H9 (cell line): ENCODE data around the gene PTPRS. TPM values are rescaled to one million over a fixed set of nuclear protein-coding genes. Genes with fewer than 3 reads are reported as not detected.

Source experiments
- DNase-seq: peaks from one replicate; pipeline ENCODE4 v3.0.0-alpha.2; 2017
- H2AFZ ChIP-seq: one replicate; pipeline ENCODE4 v1.6.1; 2013; ENCODE audit warnings: mild to moderate bottlenecking, low read length, control low read depth, moderate library complexity
- H2AK5ac ChIP-seq: 2 replicates; pipeline ENCODE4 v1.6.1; 2013; ENCODE audit warnings: low read length, control low read depth, mixed read lengths; ENCODE audit not compliant: insufficient read length
- H2BK120ac ChIP-seq: one replicate; pipeline ENCODE4 v1.6.1; 2013; ENCODE audit warnings: low read depth, mild to moderate bottlenecking, low read length, control low read depth, inconsistent platforms; ENCODE audit not compliant: poor library complexity, severe bottlenecking
- H2BK12ac ChIP-seq: 2 replicates; pipeline ENCODE4 v1.6.1; 2013; ENCODE audit warnings: low read length, control low read depth, mixed read lengths, low read depth; ENCODE audit not compliant: insufficient read length
- H2BK15ac ChIP-seq: 2 replicates; pipeline ENCODE4 v1.6.1; 2013; ENCODE audit warnings: low read depth, low read length, control low read depth
- H2BK20ac ChIP-seq: one replicate; pipeline ENCODE4 v1.6.1; 2013; ENCODE audit warnings: low read depth, mild to moderate bottlenecking, low read length, control low read depth, inconsistent platforms; ENCODE audit not compliant: poor library complexity, severe bottlenecking
- H2BK5ac ChIP-seq: 2 replicates; pipeline ENCODE4 v1.6.1; 2013; ENCODE audit warnings: low read length, control low read depth, mixed read lengths; ENCODE audit not compliant: insufficient read length
- H3K14ac ChIP-seq: 2 replicates; pipeline ENCODE4 v1.6.1; 2013; ENCODE audit warnings: low read length, control low read depth; ENCODE audit not compliant: insufficient read depth
- H3K18ac ChIP-seq: 2 replicates; pipeline ENCODE4 v1.6.1; 2013; ENCODE audit warnings: low read depth, mild to moderate bottlenecking, mixed read lengths, low read length, control low read depth; ENCODE audit not compliant: insufficient read length
- H3K23ac ChIP-seq: 2 replicates; pipeline ENCODE4 v1.6.1; 2013; ENCODE audit warnings: low read length, control low read depth, mixed read lengths, low read depth; ENCODE audit not compliant: insufficient read length
- H3K23me2 ChIP-seq: 2 replicates; pipeline ENCODE4 v1.6.1; 2013; ENCODE audit warnings: low read depth, mild to moderate bottlenecking, mixed read lengths, low read length, control low read depth; ENCODE audit not compliant: insufficient read length, poor library complexity, severe bottlenecking
- H3K27ac ChIP-seq: 2 replicates; pipeline ENCODE4 v1.5.1; 2013; ENCODE audit warnings: low read length, control low read depth, mixed read lengths, low read depth; ENCODE audit not compliant: insufficient read length
- H3K27me3 ChIP-seq: 2 replicates; pipeline ENCODE4 v1.6.1; 2013; ENCODE audit warnings: low read length, control low read depth, inconsistent platforms; ENCODE audit not compliant: insufficient read depth
- H3K4ac ChIP-seq: 2 replicates; pipeline ENCODE4 v1.6.1; 2013; ENCODE audit warnings: low read depth, mild to moderate bottlenecking, control low read depth, inconsistent platforms, low read length, moderate library complexity
- H3K4me1 ChIP-seq: 2 replicates; pipeline ENCODE4 v1.6.1; 2013; ENCODE audit warnings: low read length, control low read depth, inconsistent platforms; ENCODE audit not compliant: insufficient read depth
- H3K4me2 ChIP-seq: 2 replicates; pipeline ENCODE4 v1.6.1; 2013; ENCODE audit warnings: low read length, control low read depth, mixed read lengths; ENCODE audit not compliant: insufficient read length, insufficient read depth
- H3K56ac ChIP-seq: 2 replicates; pipeline ENCODE4 v1.6.1; 2013; ENCODE audit warnings: low read depth, mild to moderate bottlenecking, mixed read lengths, low read length, control low read depth; ENCODE audit not compliant: insufficient read length
- H3K79me1 ChIP-seq: 2 replicates; pipeline ENCODE4 v1.6.1; 2013; ENCODE audit warnings: low read depth, mild to moderate bottlenecking, moderate library complexity, low read length, control low read depth, inconsistent platforms; ENCODE audit not compliant: insufficient read depth, poor library complexity, severe bottlenecking
- H3K79me2 ChIP-seq: 2 replicates; pipeline ENCODE4 v1.6.1; 2013; ENCODE audit warnings: low read length, control low read depth, inconsistent platforms; ENCODE audit not compliant: insufficient read depth
- H3K9ac ChIP-seq: 2 replicates; pipeline ENCODE4 v1.6.1; 2013; ENCODE audit warnings: low read length, control low read depth, mixed read lengths; ENCODE audit not compliant: insufficient read length; ENCODE audit errors: extremely low read depth
- H3K9me3 ChIP-seq: one replicate; pipeline ENCODE4 v1.6.1; 2013; ENCODE audit warnings: low read depth, low read length, inconsistent platforms; ENCODE audit not compliant: control insufficient read depth
- H3T11ph ChIP-seq: one replicate; pipeline ENCODE4 v1.6.1; 2013; ENCODE audit warnings: mild to moderate bottlenecking, low read length, control low read depth, inconsistent platforms
- H4K20me1 ChIP-seq: one replicate; pipeline ENCODE4 v1.6.1; 2013; ENCODE audit not compliant: control insufficient read depth, insufficient read length, insufficient read depth
- H4K5ac ChIP-seq: 2 replicates; pipeline ENCODE4 v1.6.1; 2013; ENCODE audit warnings: low read depth, mild to moderate bottlenecking, mixed read lengths, low read length, control low read depth; ENCODE audit not compliant: insufficient read length
- H4K8ac ChIP-seq: replicated peaks from 2 replicates; pipeline ENCODE4 v1.6.1; 2013; ENCODE audit warnings: low read length, control low read depth, mixed read lengths, low read depth; ENCODE audit not compliant: insufficient read length
- H4K91ac ChIP-seq: 2 replicates; pipeline ENCODE4 v1.6.1; 2013; ENCODE audit warnings: low read depth, mild to moderate bottlenecking, moderate library complexity, mixed read lengths, low read length, control low read depth; ENCODE audit not compliant: insufficient read length
- H3K27ac Mint-ChIP-seq, 3 experiments: 2 replicates in 2 of 3; 3 replicates in 1 of 3; pipeline ENCODE4 v1.8.0; 2020 to 2021; ENCODE audit warnings: mixed read lengths in 3 of 3, mild to moderate bottlenecking in 1 of 3, moderate library complexity in 1 of 3
- H3K27me3 Mint-ChIP-seq: 2 replicates; pipeline ENCODE4 v1.8.0; 2021; ENCODE audit warnings: low read depth, mild to moderate bottlenecking, moderate library complexity, mixed read lengths
- H3K36me3 Mint-ChIP-seq, 3 experiments: 2 replicates in 2 of 3; 3 replicates in 1 of 3; pipeline ENCODE4 v1.8.0; 2020 to 2021; ENCODE audit warnings: low read depth in 3 of 3, mixed read lengths in 3 of 3; ENCODE audit not compliant: insufficient read depth in 1 of 3
- H3K4me1 Mint-ChIP-seq, 2 experiments: 2 replicates each; pipeline ENCODE4 v1.8.0; 2020; ENCODE audit warnings: mixed read lengths in 2 of 2
- H3K4me3 Mint-ChIP-seq, 2 experiments: 2 replicates in 1 of 2; 3 replicates in 1 of 2; pipeline ENCODE4 v1.8.0; 2020 to 2021; ENCODE audit warnings: mild to moderate bottlenecking in 2 of 2, mixed read lengths in 2 of 2, moderate library complexity in 1 of 2
- H3K9me3 Mint-ChIP-seq, 2 experiments: 2 replicates in 1 of 2; 3 replicates in 1 of 2; pipeline ENCODE4 v1.8.0; 2020; ENCODE audit warnings: mild to moderate bottlenecking in 2 of 2, mixed read lengths in 2 of 2, moderate library complexity in 1 of 2
- CTCF ChIP-seq: fragments of 200-600 bp; sonication (generic); conservative IDR thresholded peaks from 3 replicates; pipeline ENCODE4 v1.8.0; 2021; ENCODE audit warnings: antibody characterized with exemption, mild to moderate bottlenecking
- WGBS: extraction: QIAGEN DNeasy Blood & Tissue Kit; methylation state at CpG from one replicate; pipeline ENCODE4 v1.1.7; 2013; ENCODE audit warnings: missing lambda C conversion rate, low lambda C conversion rate, mixed read lengths; ENCODE audit not compliant: insufficient read length; ENCODE audit errors: extremely low coverage; 5-methylcytosine and 5-hydroxymethylcytosine counted together
- total RNA-seq: library from RNA; stranded (reverse); gene quantifications from 2 replicates; pipeline ENCODE4 v1.2.1, GENCODE V29; 2021

PTPRS gene
- total RNA-seq, 1 experiment from 2014 or later, result 186 TPM

- H4K8ac ChIP-seq, result no peak overlapping the region
- Mint-ChIP-seq H3K27me3 (peaks cover 5% of the 10 kb centered on the region; the same call in 1 of the 2 replicates), H3K27ac (peak overlapping the region in 2 of 3 experiments; percentile 55 to 76; a peak in 3 of 7 replicates), H3K4me3 (peak overlapping the region; percentile 74 to 88), H3K4me1 (peaks cover 19 to 30% of the 10 kb centered on the region in 2 experiments), H3K9me3 (no peaks in the 10 kb centered on the region), H3K36me3 (peaks cover 0 to 6% (median 2%) of the 10 kb centered on the region in 3 experiments; a peak in 2 of 7 replicates)
- H3K27ac ChIP-seq, result no peak overlapping the region
- no peaks in the 10 kb centered on the region for H3K27me3 ChIP-seq
- peak overlapping the region; percentile 9; the same call in 1 of the 2 replicates for H3K14ac ChIP-seq
- H2BK20ac ChIP-seq, result no peak overlapping the region
- H2AFZ ChIP-seq, result no peak overlapping the region
- H3K56ac ChIP-seq, result no peak overlapping the region
- H2AK5ac ChIP-seq, result no peak overlapping the region
- H3K23ac ChIP-seq, result no peak overlapping the region
- H3K79me1 ChIP-seq, result peaks cover 14% of the 10 kb centered on the region
- H3K9ac ChIP-seq, result no peak overlapping the region
- H3K4me2 ChIP-seq, result peak overlapping the region; percentile 81
- peaks cover 9% of the 10 kb centered on the region for H3K23me2 ChIP-seq
- no peak overlapping the region for H3T11ph ChIP-seq
- H3K79me2 ChIP-seq, result peaks cover 19% of the 10 kb centered on the region; the same call in 1 of the 2 replicates
- no peaks in the 10 kb centered on the region for H3K9me3 ChIP-seq
- H4K91ac ChIP-seq, result no peak overlapping the region
- H2BK12ac ChIP-seq, result no peak overlapping the region
- no peak overlapping the region for H4K5ac ChIP-seq
- H4K20me1 ChIP-seq, result no peaks in the 10 kb centered on the region
- no peak overlapping the region for H2BK120ac ChIP-seq
- DNase-seq, result peak; percentile 86
- H3K18ac ChIP-seq, result peak overlapping the region; percentile 79
- WGBS, result no CpG with 5 or more reads among the region's 70 CpGs
- TF ChIP-seq CTCF, result no peak
- no peak overlapping the region for H2BK15ac ChIP-seq
- no peaks in the 10 kb centered on the region; the same call in 1 of the 2 replicates for H3K4me1 ChIP-seq
- no peak overlapping the region for H3K4ac ChIP-seq
- no peak overlapping the region for H2BK5ac ChIP-seq
Measured at GRCh38 chr19:5292822-5293611, 47.6 kb downstream of the PTPRS start.
